GM21390 (cell line): ENCODE data around the gene LRFN5.

ENCODE experiments used
- ATAC-seq: cut with Tn5 transposase; IDR thresholded peaks from one replicate; pipeline ENCODE4 v1.9.1; 2021; ENCODE audit not compliant: unreplicated experiment

Gene LRFN5

DNA sequence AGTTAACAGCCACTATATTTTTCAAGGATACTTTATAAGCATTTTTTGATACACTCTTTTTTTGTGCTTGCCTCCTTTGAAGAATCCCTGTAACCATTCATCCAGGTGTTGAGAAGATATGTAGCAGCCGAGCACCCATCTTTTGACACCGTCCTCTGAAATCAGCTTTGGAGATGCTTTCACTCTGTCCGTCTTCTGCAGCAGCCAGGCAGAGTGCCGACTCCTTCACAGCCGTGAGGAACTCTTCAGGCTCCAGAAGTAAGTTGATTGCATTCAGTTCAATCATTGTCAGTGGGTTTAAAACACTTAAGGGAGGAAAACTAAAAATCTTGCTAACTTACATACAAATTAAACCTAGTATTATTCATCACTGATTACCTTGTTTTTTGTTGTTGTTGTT is 160.1 kb downstream of the LRFN5 start:
- no peak for ATAC-seq

DNA sequence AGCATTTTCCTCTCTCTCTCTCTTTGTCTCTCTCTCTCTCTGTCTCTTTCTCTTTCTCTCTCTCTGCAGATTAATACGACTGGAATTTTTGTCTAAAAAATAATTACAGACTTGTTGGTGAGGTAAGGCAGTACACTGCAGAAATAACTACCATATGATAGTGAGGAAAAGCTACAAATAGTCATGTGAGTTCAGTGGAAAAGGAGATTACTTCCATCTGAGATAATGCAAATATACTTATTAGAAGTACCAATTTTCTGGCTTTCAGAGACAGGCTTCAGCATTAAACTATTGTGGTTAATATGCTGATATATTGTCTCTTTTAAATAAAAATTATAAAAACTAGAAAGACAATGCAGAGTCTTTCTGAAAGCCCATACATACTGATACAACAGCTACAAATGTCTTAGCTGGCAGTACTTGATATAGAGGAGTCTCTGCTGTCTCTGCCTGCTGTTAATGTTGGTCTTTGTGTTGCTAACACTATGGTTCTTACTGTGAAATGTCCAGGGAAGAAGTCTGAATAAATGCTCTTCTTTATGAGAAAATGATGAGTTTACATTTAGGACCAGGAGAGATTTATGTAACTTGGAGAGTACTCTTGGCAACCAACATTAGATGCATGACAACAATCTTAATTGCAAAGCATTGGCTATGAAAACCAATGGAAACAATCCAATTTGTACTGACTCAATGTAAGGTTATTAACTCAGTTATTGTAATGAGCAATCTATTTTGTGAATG is 167.0 kb downstream of the LRFN5 start:
- ATAC-seq = no peak

DNA sequence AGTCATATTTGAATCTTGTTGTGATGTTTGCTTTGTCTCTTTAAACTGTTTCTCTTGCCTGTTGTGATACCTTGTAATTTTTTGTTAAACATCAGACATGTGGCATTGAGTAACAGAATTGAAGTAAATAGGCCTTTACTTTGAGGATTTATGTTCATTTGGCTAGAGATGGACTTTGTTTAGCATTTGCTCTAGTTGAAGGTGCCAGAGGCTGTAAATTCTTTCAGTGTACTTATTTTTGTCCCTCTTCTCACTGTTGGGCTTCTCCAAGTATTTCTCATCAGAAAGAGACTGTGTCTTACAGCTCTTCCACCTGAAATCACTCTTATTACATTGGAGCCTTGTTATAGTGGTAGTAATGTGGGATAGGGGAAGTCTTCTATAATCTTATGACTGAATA is 175.8 kb downstream of the LRFN5 start:
- no peak for ATAC-seq

DNA sequence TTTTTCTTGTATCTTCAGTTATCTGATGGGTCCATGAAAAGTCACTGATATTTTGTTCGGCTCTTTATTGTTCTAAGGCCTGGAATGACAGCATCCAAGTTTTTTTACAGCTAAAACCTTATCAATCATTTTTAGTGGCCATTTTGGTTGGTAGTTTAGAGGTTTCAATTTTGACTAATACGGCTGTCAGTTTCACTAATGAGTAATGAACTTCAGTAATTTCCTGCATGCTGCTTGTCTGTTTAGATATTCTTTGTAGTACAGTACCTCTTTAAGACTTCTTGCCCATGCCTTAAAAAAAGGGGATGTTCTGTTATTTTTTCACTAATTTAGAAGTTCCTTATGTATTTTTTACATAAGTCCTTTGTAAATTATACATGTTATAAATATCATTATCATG is 176.7 kb downstream of the LRFN5 start:
- no peak for ATAC-seq

DNA sequence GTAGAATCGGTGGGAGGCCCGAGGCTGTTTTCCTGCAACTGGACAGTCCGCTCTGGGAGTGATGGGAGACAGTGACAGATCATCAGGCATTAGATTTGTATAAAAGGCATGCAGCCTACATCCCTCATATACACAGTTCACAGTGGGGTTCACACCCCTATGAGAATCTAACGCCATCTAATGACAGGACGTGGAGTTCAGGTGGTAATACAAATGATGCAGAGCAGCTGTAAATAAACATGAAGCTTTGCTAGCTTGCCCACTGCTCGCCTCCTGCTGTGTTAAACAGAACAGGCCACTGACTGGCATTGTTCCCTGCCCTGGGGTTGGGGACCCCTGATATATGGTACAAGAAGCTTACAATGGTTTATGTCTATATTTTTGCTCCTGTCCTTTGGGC is 179.0 kb downstream of the LRFN5 start:
- no peak for ATAC-seq

DNA sequence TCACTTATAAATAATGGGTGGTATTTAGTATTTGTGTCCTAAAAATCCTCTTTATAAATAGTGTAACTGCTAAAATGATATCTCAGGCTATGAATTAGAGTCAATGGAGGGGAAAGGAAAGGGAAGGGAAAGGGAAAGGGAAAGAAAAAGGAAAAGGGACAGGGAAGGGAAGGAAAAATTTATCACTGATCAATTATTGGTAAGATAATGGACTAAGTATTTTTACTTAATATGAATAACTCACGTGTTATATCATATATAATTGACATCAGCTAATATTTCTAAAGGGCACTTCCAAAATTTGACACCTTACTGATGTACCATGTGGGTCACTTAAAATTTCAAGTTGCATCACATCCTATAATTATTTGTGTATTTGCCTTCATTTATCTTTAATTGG is 193.1 kb downstream of the LRFN5 start:
- no peak for ATAC-seq

DNA sequence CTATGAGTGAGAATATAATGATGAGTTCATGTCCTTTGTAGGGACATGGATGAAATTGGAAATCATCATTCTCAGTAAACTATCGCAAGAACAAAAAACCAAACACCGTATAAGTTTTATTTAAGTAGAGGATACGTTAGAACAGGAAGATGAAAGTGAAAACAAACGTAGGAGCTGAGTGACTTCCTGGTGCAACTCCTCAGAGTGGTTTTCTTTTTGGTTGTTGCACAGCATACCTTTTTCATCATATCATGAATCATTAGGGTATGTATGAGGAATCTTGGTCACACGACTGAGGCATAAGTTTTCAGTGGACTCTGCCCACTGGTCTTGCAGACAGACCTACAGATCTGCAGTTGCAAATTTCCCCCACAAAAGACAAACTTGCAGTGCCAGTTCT is 199.0 kb downstream of the LRFN5 start:
- no peak for ATAC-seq

DNA sequence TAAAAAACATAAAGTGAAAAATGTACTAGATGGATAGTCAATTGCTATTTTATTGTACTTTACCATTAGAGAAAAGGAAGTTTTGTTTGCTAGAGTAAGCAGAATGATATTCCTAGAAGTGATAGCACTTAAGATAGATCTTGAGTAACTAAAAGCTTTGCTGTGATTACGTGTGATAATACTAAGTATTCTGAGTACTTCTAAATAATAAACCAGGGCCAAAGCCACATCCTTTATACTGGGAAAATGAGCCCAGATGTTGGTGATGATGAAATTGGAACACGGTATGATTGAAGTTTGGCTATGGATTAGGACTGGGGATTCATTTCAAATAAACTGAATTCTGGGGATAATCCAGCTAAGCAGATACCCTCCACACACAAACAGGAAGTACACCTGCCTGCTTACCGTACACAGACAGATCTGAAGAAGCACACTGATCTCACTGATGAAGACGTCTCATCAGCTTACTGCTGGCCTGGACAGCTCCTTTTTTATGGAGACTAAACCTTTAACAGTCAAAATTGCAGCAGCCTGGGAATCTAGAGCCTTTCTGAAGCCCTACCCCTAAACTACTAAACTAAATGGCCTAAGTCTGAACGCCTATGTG is 199.8 kb downstream of the LRFN5 start:
- no peak for ATAC-seq

DNA sequence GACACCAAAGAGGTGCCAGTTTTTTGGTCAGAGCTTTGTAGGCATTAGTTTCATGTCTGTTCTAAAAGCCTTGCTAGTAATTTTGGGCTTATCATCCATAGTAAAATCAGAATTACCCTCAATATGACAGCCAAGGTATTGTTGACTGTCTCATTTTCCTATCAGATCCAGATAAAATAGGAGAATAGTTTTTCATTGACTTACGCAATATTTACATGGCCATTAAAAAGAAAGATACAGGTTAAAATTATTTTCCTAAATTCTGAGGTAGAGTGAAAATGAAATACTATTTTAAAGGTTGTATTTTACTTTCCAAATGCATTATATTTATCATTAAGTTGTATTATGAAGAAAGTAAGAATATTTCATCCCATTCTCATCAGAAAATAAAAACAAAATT is 203.7 kb downstream of the LRFN5 start:
- ATAC-seq = no peak

DNA sequence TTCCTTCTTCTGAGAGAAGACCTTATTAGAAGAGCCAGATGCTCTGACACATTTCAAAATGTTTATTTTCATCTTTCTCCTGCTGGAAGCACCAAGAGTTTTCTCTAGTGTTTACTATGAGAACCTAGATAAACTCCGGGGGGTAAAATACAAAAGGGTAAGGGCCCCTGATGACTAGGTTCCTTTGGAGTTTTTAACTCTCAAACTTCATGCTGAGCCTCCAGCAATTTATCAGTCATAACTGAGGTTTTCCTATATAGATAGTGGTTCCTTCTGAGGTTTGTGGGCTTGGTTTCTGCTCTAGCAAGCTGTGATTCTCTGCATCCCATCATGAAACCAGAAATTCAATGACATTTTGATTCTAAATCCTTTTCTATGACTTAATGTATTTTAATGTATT is 210.9 kb downstream of the LRFN5 start:
- no peak for ATAC-seq

DNA sequence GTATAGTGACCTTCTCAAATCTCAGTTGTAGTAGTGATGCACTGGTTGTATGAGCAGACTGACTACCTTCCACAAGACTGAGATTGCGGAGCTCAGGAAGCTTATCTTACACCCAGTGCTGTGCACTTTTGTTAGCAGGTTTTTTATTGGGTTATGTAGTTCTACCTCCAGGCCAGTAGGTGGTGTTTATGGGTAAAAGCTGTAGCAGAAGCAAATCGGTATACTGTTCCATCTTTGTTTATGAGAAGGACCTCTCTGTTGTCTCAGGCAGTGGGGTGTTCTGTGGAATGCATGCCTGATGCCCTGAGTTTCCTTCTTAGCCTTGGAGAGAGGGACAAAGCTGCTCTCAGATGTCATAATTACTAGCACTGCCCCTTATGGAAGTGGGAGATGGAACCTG is 217.8 kb downstream of the LRFN5 start:
- ATAC-seq = no peak

DNA sequence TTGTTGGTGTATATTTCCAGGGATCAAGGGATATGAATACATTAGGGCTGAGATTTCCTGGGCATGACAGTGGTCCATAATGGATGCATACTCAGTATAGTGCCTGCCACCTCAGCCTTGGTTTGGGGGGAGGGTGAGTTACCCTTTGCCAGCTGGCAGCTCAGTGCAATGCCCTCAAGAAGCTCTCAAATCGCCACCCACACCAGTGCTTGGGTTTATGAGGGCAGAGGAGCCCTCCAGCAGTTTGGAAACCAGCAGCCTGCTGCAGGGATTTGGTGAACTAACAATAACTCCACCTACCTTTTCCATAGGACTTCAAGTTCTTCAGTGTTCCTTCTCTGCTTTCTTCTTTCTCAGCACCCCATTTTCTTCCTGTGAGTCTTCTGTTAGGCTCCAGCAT is 218.9 kb downstream of the LRFN5 start:
- ATAC-seq = no peak

DNA sequence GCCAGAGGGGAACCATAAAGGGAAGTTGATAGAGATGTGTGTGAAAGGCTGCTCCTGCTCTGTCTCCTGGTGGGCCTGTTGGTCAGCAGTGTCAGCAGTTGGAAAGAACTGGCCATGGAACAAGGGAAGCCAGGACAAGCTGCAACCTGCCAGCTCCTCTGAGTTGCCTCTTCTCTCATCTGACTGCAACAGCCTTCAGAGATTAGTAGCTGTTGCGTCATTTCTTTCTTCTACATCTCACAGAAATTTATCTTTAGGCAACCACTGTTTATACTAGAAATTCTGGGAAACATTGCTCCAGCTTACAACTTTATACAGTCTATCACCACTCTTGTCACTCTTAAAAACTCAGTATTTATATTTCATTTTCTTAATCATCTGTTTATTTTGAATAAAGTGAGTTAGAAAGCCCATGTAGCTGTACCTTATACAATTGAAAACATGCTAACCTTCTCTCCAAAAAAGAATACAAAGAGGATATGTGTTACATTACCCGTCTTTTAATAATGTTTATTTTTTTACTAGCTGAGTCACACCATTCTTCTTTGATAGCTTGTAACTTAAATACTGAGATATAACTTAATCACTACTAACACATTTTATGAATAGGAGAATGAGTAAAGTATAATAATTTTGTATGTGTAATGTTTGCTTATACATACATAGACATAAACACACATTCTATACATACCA is 224.2 kb downstream of the LRFN5 start:
- no peak for ATAC-seq

DNA sequence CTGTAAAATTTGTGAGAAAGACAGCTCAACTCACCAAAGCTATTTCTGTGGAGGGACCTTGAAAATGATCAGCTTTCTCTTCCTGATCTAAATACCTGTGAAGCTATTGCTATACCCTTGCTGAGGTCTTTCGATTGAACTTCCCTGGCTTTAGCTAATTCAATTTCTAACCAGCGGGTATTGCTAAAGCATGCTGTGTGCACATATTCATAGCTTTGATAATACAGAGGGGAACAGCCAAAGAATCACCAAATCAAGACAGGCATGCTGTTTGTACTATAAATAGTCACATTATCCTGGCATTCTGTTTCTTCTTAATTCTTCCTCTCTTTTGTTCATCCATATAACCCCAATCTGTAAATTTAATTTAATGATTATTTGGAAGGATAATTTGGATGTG is 233.0 kb downstream of the LRFN5 start:
- no peak for ATAC-seq

DNA sequence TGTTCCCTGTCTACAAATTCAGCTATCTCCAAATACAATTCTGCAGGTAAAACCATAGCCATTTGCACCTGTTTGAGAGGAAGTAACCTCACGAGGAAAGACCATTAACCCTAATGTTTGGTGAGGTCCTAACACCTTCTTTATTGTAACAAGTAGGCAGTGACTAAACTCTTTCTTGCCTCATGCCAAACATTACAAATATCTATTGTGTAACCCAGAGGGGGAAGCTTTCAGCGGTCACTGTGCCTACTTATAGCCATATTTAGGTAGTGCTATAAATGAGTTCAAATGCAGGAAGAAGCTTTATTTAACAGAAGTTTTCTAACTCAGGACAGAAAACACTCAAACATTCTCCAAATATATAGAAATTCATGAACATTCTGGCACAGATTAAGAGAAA is 252.7 kb downstream of the LRFN5 start:
- no peak for ATAC-seq

DNA sequence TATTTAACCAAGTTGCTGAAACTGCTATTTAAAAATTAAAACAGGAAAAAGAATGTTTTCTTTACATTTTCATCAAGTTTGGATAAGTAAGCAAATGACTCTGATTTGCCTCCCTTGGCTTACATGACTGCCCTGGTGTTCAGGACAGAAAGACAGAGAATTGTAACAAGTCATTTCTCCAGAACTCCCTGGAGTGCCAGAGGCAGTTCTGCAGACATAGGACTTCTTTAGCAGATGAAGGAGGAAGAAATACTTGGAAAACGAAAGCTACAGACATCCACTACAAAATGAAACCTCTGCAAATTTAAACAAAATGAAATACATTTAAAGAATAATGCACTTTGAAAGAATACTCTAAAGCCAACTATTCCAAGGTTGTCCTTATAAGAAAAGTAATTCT is 253.9 kb downstream of the LRFN5 start:
- ATAC-seq = no peak

DNA sequence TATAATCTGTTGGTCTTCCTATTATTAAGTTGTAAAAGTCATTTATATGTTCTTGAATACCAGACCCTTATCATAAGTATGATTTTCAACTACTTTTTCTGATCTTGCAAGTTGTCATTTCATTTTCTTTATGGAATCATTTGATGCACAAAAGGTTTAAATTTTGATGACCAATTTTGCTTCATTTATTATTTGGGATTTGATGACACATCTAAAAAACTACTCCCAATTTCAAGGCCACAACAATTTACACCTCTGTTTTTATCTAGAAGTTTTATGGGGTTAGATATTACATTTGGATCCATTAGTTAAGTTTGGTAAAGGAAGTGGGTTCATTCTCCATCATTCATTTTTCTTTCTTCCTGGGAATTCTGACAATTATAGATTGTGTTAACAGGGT is 259.2 kb downstream of the LRFN5 start:
- no peak for ATAC-seq

DNA sequence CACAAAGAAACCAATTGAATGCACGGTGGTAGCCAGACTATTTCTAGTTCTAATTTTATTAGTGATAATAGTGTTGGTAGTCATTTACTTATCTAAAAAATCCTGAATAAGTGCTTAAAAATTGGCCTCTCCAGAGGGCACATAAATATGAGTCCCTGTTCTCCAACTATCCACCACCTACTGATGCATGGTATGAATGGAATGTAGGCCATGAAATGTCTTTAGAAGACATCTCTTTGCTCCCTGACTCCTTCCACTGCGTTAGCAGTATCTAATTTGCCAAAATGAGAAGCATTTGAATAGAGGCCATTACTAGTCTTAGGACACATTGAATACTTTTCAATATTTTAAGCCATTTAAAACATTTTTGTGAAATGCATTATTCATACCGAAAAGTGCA is 261.7 kb downstream of the LRFN5 start:
- no peak for ATAC-seq

DNA sequence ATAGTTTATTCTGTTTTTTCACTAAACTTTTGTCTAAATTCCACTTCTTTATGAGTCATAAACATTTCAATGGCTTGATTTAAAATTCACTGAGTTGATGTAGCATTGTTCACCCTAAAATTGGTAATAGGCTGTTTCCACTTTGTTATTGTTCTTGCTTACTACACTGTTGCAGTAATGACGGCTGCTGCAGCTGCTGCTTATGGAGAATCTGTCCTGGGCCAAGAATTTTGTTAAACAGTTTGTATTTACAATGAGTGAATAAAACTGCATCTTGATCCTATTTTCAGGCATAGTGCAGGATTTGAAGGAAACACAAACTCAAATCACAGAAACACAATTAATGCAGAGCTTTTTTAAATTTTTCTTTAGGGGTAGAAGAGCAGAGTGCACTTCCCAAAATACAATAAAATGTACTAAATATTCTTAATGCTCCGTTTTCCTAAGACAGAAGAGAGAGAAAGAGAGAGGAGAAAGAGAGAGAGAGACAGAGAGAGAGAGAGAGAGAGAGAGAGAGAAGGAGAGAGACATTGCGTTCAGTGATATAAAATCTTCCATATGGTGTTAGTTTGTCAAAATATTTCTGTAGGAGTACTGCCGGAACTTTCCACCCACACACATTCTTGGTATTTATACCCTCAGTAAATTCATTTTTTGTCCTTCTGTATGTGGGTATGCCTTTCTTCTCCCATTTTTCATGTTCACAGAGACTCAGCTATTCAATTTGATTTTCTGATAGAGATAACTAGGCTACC is 266.4 kb downstream of the LRFN5 start:
- no peak for ATAC-seq

DNA sequence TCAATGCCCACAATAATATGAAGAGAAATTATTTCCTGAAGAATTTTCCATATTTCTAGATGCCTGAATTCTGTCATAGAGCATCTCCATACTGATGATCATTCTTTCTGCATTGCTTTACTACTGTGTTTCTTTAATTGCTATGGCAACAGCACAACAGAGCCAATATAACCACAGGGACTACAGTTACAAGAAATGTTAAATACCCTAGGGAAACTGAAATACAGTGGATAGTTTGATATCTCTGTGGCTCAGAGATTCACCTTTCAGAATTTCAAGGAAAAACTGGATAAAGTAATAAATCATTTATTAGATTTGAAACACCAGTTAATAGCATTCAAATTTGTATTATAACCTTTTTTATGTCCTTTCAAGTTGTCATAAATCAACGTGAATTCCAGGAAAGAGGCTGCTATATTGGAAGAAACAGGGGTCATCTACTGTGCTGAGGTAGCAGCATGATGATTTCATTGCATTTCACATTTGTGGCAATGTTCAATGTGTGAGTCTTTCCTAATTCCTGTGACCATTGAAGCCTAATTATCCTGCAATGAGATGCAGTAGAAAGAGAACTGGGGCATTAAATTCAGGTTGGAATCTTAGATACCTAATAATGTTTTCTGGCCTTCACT is 267.1 kb downstream of the LRFN5 start:
- ATAC-seq = no peak

DNA sequence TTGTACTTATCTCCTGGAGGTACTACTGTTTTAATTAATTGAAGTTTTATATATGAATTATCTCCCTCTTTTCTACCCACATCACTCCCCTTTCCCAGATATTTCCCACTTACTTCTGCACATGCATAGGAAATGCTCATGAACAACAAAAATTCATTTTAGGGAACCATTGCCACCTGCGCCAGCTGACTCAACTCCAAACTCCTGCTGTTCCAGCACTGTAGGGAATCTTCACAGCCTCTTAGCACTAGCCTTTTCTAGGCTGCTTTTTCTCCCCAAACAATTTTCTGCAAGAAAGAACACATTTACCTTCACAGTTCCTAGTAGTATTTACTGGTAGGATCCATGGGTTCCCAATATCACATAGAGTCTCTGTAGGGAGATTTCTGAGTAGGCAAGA is 268.4 kb downstream of the LRFN5 start:
- no peak for ATAC-seq
